DOHH2 (cell line): ENCODE data around the gene CDC42EP3.

Experiments
- CTCF ChIP-seq: fragments of 200-600 bp; sonication (generic); IDR thresholded peaks from one replicate; pipeline ENCODE4 v1.5.1; 2014; ENCODE audit warnings: antibody characterized with exemption, mild to moderate bottlenecking, low read depth, low read length; ENCODE audit not compliant: poor library complexity, severe bottlenecking
- EZH2phosphoT487 ChIP-seq: fragments of 200-600 bp; sonication (generic); IDR thresholded peaks from 2 replicates; pipeline ENCODE4 v1.6.1; 2017; ENCODE audit warnings: borderline replicate concordance, mild to moderate bottlenecking, antibody characterized with exemption, low read length, moderate library complexity, mixed read lengths

- no peak for TF ChIP-seq CTCF
- no peak for TF ChIP-seq EZH2phosphoT487
Observed at GRCh38 chr2:37630776-37631175, 40.7 kb downstream of the CDC42EP3 start.
